Stimulated activated CD8-positive, alpha-beta memory T cell treated with anti-CD3 and anti-CD28 coated beads, Interleukin-2, amount 100 ng/mL, for 1 hour (primary cell): ENCODE measurements around the gene ATP13A4.
"Not testable (repeated sequence)": the region's sequence is repeated elsewhere in the genome, so short reads cannot be mapped to it uniquely, and the experiment has no call there.

ENCODE experiments used
- DNase-seq, 2 donors: peaks; one replicate each; pipeline ENCODE4 v3.0.0-alpha.2; 2020; ENCODE audit warnings: low read depth in 2 of 2

Gene ATP13A4

GRCh38 chr3:193559100-193559499 lies 4.4 kb upstream of the ATP13A4 start:
- no peak for DNase-seq

GRCh38 chr3:193556841-193557240 lies 2.1 kb upstream of the ATP13A4 start:
- DNase-seq: no peak

DNA sequence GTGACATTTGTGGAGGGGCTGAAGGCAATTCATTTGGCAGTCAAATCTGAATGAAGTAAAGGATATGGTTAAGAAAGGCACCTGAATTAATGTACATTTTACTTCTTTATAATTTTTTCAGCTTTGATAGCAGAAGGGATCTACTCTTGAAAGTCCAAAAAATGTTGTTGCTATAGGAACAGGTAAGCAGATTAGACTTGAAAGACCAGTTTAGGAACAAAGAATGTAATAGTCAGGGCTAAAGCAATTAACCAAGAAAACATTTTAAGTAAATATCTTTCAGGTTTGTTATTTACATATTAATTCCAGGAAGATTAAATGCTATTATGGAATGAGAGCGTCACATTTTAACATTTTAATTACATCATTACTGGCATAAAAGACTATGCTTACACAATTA lies 1.1 kb downstream of the ATP13A4 start:
- DNase-seq: no peak

DNA sequence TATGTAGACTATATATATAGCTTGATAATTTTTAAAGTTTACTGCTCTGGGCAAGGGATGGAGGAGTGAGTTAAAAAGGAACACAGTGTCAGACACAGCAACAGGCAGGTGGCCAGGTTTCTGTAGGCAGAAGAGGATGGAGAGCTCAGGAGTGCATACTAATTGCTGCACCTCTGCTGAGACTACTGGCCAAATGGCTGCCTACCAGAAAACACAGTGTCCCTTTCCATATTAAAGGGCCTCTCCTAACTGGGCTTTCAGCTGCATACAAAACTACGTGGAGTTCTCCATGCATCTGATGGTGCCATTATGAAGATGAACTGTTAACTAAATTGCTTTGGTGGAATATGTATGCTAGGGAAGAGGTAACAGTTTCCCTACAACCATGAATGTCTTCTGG lies 1.8 kb downstream of the ATP13A4 start:
- no peak for DNase-seq

GRCh38 chr3:193548406-193548805 lies 6.3 kb downstream of the ATP13A4 start:
- DNase-seq: no peak

- DNase-seq: no peak
These were observed 8.6 kb downstream of the ATP13A4 start for GRCh38 chr3:193546129-193546528.

- DNase-seq: no peak
These were observed 9.4 kb downstream of the ATP13A4 start for GRCh38 chr3:193545304-193545703.

- DNase-seq: no peak
These were observed 10.4 kb downstream of the ATP13A4 start for GRCh38 chr3:193544289-193544688.

- no peak for DNase-seq
These were observed 24.2 kb downstream of the ATP13A4 start for GRCh38 chr3:193530231-193531165.

DNA sequence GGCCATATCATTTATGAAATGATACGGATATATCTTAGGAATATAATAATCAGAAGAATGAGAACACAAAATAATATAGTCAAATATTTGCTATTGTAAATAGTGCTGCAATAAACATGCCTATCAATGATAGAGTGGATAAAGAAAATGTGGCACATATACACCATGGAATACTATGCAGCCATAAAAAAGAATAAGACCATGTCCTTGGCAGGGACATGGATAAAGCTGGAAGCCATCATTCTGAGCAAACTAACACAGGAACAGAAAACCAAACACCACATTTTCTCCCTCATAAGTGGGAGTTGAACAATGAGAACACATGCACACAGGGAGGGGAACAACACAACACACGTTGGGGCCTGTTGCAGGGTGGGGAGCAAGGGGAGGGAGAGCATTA lies 28.6 kb downstream of the ATP13A4 start:
- DNase-seq: not testable (repeated sequence)

DNA sequence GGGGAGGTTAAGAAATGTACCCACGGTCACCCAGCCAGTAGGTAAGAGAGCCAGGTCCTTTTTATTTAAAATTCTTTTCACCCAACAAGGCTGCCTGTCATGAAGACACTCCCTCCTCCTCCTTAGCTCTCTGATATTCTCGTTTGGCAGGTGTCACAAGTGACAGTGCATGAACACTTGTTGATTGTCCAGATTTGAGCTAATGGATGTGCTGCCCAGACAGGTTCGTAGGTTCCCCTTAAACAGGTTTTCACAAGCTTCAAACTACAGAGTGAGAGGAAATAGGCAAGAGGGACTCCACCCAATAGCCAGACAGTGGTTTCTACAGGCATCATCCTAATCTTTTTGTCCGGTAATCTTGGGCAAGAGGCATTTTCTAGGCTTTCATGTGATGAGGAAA lies 32.2 kb downstream of the ATP13A4 start:
- no peak for DNase-seq

DNA sequence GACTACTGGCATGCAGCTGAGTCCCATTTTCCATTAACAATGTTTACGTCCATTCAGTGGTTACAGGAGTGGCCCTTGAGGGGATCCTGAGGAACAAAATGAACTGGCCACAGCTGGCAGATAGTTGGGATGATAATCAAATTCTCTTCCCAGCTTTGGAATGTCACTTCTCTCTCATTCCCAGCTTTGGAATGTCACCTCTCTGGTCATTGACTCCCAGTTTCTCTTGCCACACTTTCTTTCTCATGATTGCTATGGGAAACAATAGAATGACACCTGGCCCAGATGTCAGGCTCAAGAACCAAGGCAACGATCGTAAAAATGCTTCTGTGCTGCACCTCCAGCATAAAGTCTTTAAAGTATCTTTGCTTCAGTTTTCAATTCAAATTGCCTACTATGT lies 34.0 kb downstream of the ATP13A4 start:
- DNase-seq: no peak

GRCh38 chr3:193515966-193516365 lies 38.7 kb downstream of the ATP13A4 start:
- DNase-seq: no peak

- DNase-seq: no peak
These were observed 44.5 kb downstream of the ATP13A4 start for GRCh38 chr3:193510154-193510553.

DNA sequence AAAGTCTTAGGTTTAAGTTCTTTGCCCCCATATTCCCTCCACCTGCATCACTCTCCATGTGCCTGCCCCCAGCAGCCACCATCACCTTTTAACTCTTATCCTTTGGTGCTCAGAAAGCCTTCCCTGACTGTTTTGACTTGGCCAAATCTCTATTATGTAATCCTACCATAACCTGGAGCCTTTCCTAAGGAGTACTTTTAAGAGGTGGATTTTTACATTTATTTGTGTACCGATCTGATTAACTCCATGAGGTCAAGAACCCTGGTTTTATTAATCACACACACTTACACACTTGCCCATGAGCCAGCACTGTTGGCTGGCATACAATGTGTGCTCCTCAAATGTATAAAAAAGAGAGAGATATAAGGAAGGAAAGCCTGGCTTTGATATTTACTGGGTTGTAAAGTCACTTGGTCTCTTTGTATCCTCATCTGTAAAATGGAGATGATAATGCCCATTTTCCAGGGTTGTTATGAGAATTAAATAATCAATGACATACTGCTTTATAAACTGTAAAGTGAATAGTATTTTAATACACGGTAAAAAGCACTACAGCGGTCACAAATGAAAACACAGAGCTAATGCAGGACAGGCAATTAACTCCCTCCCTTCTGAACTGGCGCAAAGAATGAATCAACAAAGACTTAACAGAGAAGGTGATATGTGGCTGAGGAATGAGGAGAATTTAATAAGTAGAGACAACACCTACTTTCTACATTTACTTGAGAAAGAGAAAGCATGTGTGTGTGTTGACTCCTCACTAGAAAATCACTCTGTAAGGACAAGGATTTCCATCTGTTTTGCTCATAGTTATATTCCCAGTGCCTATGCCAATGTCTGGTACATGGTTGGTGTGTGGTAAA lies 45.4 kb downstream of the ATP13A4 start:
- no peak for DNase-seq

- no peak for DNase-seq
These were observed 46.6 kb downstream of the ATP13A4 start for GRCh38 chr3:193508108-193508507.

DNA sequence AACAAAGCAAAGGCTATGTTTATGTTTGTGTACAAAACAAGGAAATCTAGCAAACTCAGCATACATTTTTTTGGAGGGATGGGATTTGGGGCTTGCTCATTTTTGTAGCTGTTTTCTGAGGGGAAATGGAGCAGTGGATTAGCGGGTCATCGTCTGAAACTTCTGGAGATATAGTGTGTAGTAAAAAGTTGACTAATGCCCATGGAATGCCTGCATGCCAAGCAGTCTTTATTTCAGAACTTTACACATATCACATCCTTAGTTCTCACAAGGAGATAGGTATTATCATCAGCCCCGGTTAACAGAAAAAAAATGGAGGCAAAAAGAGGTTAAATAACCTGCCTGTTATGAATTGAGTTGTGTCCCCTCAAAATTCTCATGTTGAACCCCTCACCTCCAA lies 47.1 kb downstream of the ATP13A4 start:
- DNase-seq: no peak

DNA sequence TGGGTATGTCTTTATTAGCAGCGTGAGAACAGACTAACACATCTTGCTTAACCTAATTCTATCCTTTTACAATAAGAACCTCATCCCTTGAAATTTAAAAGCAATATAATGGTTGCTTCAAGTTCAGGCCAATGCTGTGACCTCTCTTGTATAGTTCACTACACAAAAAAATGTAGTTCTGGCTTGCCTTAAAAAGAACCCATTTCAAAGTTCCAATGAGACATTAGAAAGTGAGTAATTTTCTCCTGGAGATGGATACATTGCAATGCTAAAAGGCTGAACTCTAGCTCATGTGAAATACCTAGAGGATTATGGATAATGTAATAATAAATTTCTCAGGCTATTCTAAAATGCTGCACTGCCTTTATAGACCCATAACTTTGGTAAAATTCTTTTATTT lies 47.8 kb downstream of the ATP13A4 start:
- DNase-seq: no peak

- no peak for DNase-seq
These were observed 51.8 kb downstream of the ATP13A4 start for GRCh38 chr3:193502871-193503270.

GRCh38 chr3:193499801-193500485 lies 54.8 kb downstream of the ATP13A4 start:
- no peak for DNase-seq

DNA sequence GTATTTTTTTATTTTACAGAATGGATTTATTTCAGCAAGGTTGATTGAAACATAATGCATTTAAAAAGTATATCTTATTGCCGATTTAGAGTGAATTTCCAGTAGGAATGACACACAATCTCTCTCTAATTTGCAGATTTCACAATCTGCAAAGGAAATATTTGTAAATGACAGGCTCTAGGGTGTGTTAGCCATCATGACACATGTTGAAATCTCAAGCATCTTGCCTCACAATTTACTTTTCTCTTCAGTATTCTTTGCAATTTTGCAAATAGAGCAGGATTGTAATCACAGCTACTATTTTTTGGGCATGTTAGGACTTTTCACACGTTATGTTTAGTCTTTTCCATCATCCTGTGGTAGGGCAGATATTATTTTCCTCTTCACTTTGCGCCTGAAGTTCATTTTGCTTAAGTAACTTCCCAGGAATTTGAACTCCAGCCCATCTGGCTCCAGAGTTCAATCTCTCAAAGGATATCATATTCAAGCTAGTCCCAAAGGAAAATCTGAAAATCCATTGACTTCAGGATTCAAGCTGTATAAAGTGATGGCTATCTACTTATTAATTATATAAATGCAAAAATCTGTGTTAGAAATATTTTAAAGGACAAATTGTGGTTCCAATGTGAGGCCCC lies 55.4 kb downstream of the ATP13A4 start:
- DNase-seq: no peak

GRCh38 chr3:193498215-193498614 lies 56.5 kb downstream of the ATP13A4 start:
- no peak for DNase-seq
